HL-60 (cell line): ENCODE data around the gene RBBP8.

Source experiments
- DNase-seq, 2 experiments: peaks; one replicate each; pipeline ENCODE4 v3.0.0-alpha.2; 2010 to 2020; ENCODE audit warnings: low read depth in 1 of 2, low spot score in 1 of 2
- H3K27ac ChIP-seq: fragments of 250-450 bp; sonication (Bioruptor Pico); replicated peaks from 2 replicates; pipeline ENCODE4 v1.5.1; 2020; ENCODE audit warnings: mild to moderate bottlenecking, moderate library complexity
- H3K27me3 ChIP-seq: fragments of 250-450 bp; sonication (Bioruptor Pico); 2 replicates; pipeline ENCODE4 v1.5.1; 2021; ENCODE audit warnings: mild to moderate bottlenecking, moderate library complexity; ENCODE audit not compliant: insufficient read depth, poor library complexity, severe bottlenecking
- H3K4me3 ChIP-seq: replicated peaks from 2 replicates; pipeline ENCODE4 v1.5.1; 2011; ENCODE audit warnings: mild to moderate bottlenecking, control low read depth, low read length; ENCODE audit not compliant: insufficient read depth
- CTCF ChIP-seq: IDR thresholded peaks from one replicate; pipeline ENCODE4 v1.5.1; 2011; ENCODE audit warnings: low read length, control low read depth, inconsistent platforms; ENCODE audit not compliant: insufficient read depth
- GABPA ChIP-seq: IDR thresholded peaks from 2 replicates; pipeline ENCODE4 v1.6.1; 2012; ENCODE audit warnings: low read depth
- POLR2AphosphoS5 ChIP-seq: IDR thresholded peaks from 2 replicates; pipeline ENCODE4 v1.6.1; 2012; ENCODE audit warnings: low read depth
- REST ChIP-seq: IDR thresholded peaks from 2 replicates; pipeline ENCODE4 v1.6.1; 2012; ENCODE audit warnings: low read depth; ENCODE audit not compliant: insufficient replicate concordance
- SPI1 ChIP-seq: IDR thresholded peaks from 2 replicates; pipeline ENCODE4 v1.6.1; 2012; ENCODE audit warnings: low read depth, mild to moderate bottlenecking, borderline replicate concordance

Gene RBBP8

GRCh38 chr18:22988208-22988607 lies 55.1 kb downstream of the RBBP8 start:
- H3K27me3 ChIP-seq, result no peaks in the 10 kb centered on the region
- H3K4me3 ChIP-seq, result no peak overlapping the region
- H3K27ac ChIP-seq, result no peak overlapping the region
- TF ChIP-seq REST (no peak), POLR2AphosphoS5 (no peak), CTCF (no peak), SPI1 (no peak), GABPA (no peak)
- no peak for DNase-seq

- Histone ChIP-seq H3K27ac (no peak overlapping the region), H3K27me3 (no peaks in the 10 kb centered on the region), H3K4me3 (no peak overlapping the region)
- TF ChIP-seq REST (no peak), POLR2AphosphoS5 (no peak)
- no peak for DNase-seq
Observed at GRCh38 chr18:22998344-22998743, 65.2 kb downstream of the RBBP8 start.

- no peak for DNase-seq
- no peak overlapping the region for H3K4me3 ChIP-seq
- no peak overlapping the region for H3K27ac ChIP-seq
- TF ChIP-seq REST, result no peak
- H3K27me3 ChIP-seq, result no peaks in the 10 kb centered on the region
Observed at GRCh38 chr18:22999212-22999611, 66.1 kb downstream of the RBBP8 start.

- TF ChIP-seq REST (no peak), CTCF (no peak), POLR2AphosphoS5 (no peak), SPI1 (no peak), GABPA (no peak)
- Histone ChIP-seq H3K4me3 (no peak overlapping the region), H3K27me3 (no peaks in the 10 kb centered on the region), H3K27ac (no peak overlapping the region)
- no peak for DNase-seq
Observed at GRCh38 chr18:22999647-23000046, 66.5 kb downstream of the RBBP8 start.
